GM21576 (cell line): ENCODE results near the gene SPATC1L.

Experiments
- ATAC-seq: cut with Tn5 transposase; IDR thresholded peaks from one replicate; pipeline ENCODE4 v1.9.1; 2021; ENCODE audit warnings: mild to moderate bottlenecking, moderate library complexity; ENCODE audit not compliant: unreplicated experiment

Gene SPATC1L

GRCh38 chr21:46215436-46216131 is 31.3 kb upstream of the SPATC1L start:
- no peak for ATAC-seq

- ATAC-seq = no peak
Measured at GRCh38 chr21:46214478-46215340, 30.4 kb upstream of the SPATC1L start.

GRCh38 chr21:46213620-46214286 is 29.5 kb upstream of the SPATC1L start:
- no peak for ATAC-seq

GRCh38 chr21:46212721-46213484 is 28.6 kb upstream of the SPATC1L start:
- ATAC-seq = no peak

- no peak for ATAC-seq
Measured at GRCh38 chr21:46211786-46212720, 27.8 kb upstream of the SPATC1L start.

GRCh38 chr21:46211376-46211775 is 27.1 kb upstream of the SPATC1L start:
- ATAC-seq = no peak

GRCh38 chr21:46210378-46211136 is 26.3 kb upstream of the SPATC1L start:
- no peak for ATAC-seq

- no peak for ATAC-seq
Measured at GRCh38 chr21:46208761-46209721, 24.8 kb upstream of the SPATC1L start.

- ATAC-seq = no peak
Measured at GRCh38 chr21:46207920-46208591, 23.8 kb upstream of the SPATC1L start.

GRCh38 chr21:46207006-46207919 is 23.0 kb upstream of the SPATC1L start:
- ATAC-seq = no peak

GRCh38 chr21:46206163-46207005 is 22.1 kb upstream of the SPATC1L start:
- ATAC-seq = no peak

GRCh38 chr21:46205766-46206162 is 21.5 kb upstream of the SPATC1L start:
- no peak for ATAC-seq

- ATAC-seq = no peak
Measured at GRCh38 chr21:46205166-46205565, 20.9 kb upstream of the SPATC1L start.

- ATAC-seq = no peak
Measured at GRCh38 chr21:46203203-46203600, 18.9 kb upstream of the SPATC1L start.

GRCh38 chr21:46202592-46203202 is 18.4 kb upstream of the SPATC1L start:
- ATAC-seq = no peak
